Trophoblast cell (in vitro differentiated cells and primary cell): ENCODE results near the gene B3GAT1.

Experiments used
- DNase-seq, 2 donors: peaks; one replicate each; pipeline ENCODE4 v3.0.0-alpha.2; 2016
- H2AFZ ChIP-seq: 2 replicates; pipeline ENCODE4 v1.6.1; 2013; ENCODE audit warnings: low read length, moderate library complexity, mild to moderate bottlenecking; ENCODE audit not compliant: insufficient read depth, poor library complexity
- H2AK5ac ChIP-seq: 2 replicates; pipeline ENCODE4 v1.6.1; 2013; ENCODE audit warnings: mild to moderate bottlenecking, low read length
- H2BK120ac ChIP-seq: 2 replicates; pipeline ENCODE4 v1.6.1; 2013; ENCODE audit warnings: low read length, mild to moderate bottlenecking, moderate library complexity; ENCODE audit not compliant: insufficient read depth, poor library complexity
- H2BK12ac ChIP-seq: 2 replicates; pipeline ENCODE4 v1.6.1; 2013; ENCODE audit warnings: mild to moderate bottlenecking, low read length, moderate library complexity
- H2BK5ac ChIP-seq: 2 replicates; pipeline ENCODE4 v1.6.1; 2013; ENCODE audit warnings: low read length, low read depth, moderate library complexity, mild to moderate bottlenecking; ENCODE audit not compliant: poor library complexity
- H3K14ac ChIP-seq: 2 replicates; pipeline ENCODE4 v1.6.1; 2013; ENCODE audit warnings: mild to moderate bottlenecking, low read length
- H3K18ac ChIP-seq: 2 replicates; pipeline ENCODE4 v1.6.1; 2013; ENCODE audit warnings: mild to moderate bottlenecking, low read length
- H3K23ac ChIP-seq: 2 replicates; pipeline ENCODE4 v1.6.1; 2013; ENCODE audit warnings: low read length
- H3K27ac ChIP-seq: 2 replicates; pipeline ENCODE4 v1.5.1; 2013; ENCODE audit warnings: low read depth, mild to moderate bottlenecking, inconsistent platforms, low read length, moderate library complexity
- H3K27me3 ChIP-seq: 2 replicates; pipeline ENCODE4 v1.6.1; 2013; ENCODE audit warnings: inconsistent platforms, mild to moderate bottlenecking, low read length, moderate library complexity; ENCODE audit not compliant: insufficient read depth
- H3K36me3 ChIP-seq, 2 experiments: 1 replicate in 1 of 2; 2 replicates in 1 of 2; pipeline ENCODE4 v1.6.1; 2013; ENCODE audit warnings: low read length in 2 of 2, mild to moderate bottlenecking in 2 of 2, moderate library complexity in 1 of 2; ENCODE audit not compliant: insufficient read depth in 2 of 2, control insufficient read depth in 1 of 2
- H3K4ac ChIP-seq: 2 replicates; pipeline ENCODE4 v1.6.1; 2013; ENCODE audit warnings: low read depth, mild to moderate bottlenecking, low read length, moderate library complexity
- H3K4me1 ChIP-seq, 2 experiments: 1 replicate in 1 of 2; 2 replicates in 1 of 2; pipeline ENCODE4 v1.6.1; 2013; ENCODE audit warnings: low read length in 2 of 2, mild to moderate bottlenecking in 2 of 2, moderate library complexity in 1 of 2; ENCODE audit not compliant: insufficient read depth in 2 of 2, control insufficient read depth in 1 of 2
- H3K4me2 ChIP-seq: 2 replicates; pipeline ENCODE4 v1.6.1; 2013; ENCODE audit warnings: inconsistent platforms, mild to moderate bottlenecking, low read length, moderate library complexity
- H3K4me3 ChIP-seq: 2 replicates; pipeline ENCODE4 v1.5.1; 2013; ENCODE audit warnings: mild to moderate bottlenecking, low read depth, low read length, inconsistent platforms
- H3K79me1 ChIP-seq: one replicate; pipeline ENCODE4 v1.6.1; 2013; ENCODE audit warnings: low read length
- H3K79me2 ChIP-seq: 2 replicates; pipeline ENCODE4 v1.6.1; 2013; ENCODE audit warnings: low read length, mild to moderate bottlenecking; ENCODE audit not compliant: control insufficient read depth, insufficient read depth, poor library complexity
- H3K9ac ChIP-seq: 2 replicates; pipeline ENCODE4 v1.6.1; 2013; ENCODE audit warnings: mild to moderate bottlenecking, low read length
- H3K9me3 ChIP-seq: 2 replicates; pipeline ENCODE4 v1.6.1; 2013; ENCODE audit warnings: low read depth, mild to moderate bottlenecking, control low read depth, inconsistent platforms, low read length; ENCODE audit not compliant: insufficient read depth
- H4K12ac ChIP-seq: 2 replicates; pipeline ENCODE4 v1.6.1; 2013; ENCODE audit warnings: low read depth, mild to moderate bottlenecking, low read length, moderate library complexity
- H4K8ac ChIP-seq: 2 replicates; pipeline ENCODE4 v1.6.1; 2013; ENCODE audit warnings: low read depth, mild to moderate bottlenecking, low read length, moderate library complexity
- H4K91ac ChIP-seq: one replicate; pipeline ENCODE4 v1.6.1; 2013; ENCODE audit warnings: low read depth, mild to moderate bottlenecking, low read length, moderate library complexity
- WGBS: extraction: QIAGEN DNeasy Blood & Tissue Kit; methylation state at CpG from one replicate; pipeline ENCODE4 v1.1.7; 2013; ENCODE audit warnings: missing lambda C conversion rate; ENCODE audit not compliant: insufficient read length, insufficient coverage; ENCODE audit errors: extremely low coverage; 5-methylcytosine and 5-hydroxymethylcytosine counted together

The B3GAT1 gene

GRCh38 chr11:134441281-134441680, 29.2 kb upstream of the B3GAT1 start:
- H3K18ac ChIP-seq, result no peak overlapping the region
- no peak overlapping the region for H2BK120ac ChIP-seq
- no peak overlapping the region for H2BK5ac ChIP-seq
- H2BK12ac ChIP-seq, result no peak overlapping the region
- H3K79me2 ChIP-seq, result no peaks in the 10 kb centered on the region
- H3K79me1 ChIP-seq, result no peaks in the 10 kb centered on the region
- no peak for DNase-seq
- H3K27ac ChIP-seq, result no peak overlapping the region
- no peaks in the 10 kb centered on the region for H3K36me3 ChIP-seq
- no peaks in the 10 kb centered on the region for H3K27me3 ChIP-seq
- no peaks in the 10 kb centered on the region for H3K4me1 ChIP-seq
- H3K4me3 ChIP-seq, result no peak overlapping the region
- H4K12ac ChIP-seq, result no peak overlapping the region
- no peak overlapping the region for H2AK5ac ChIP-seq
- no CpG with 5 or more reads among the region's 9 CpGs for WGBS
- H3K23ac ChIP-seq, result no peak overlapping the region
- H3K14ac ChIP-seq, result no peak overlapping the region
- H3K9me3 ChIP-seq, result peaks cover 5% of the 10 kb centered on the region
- no peak overlapping the region for H2AFZ ChIP-seq
- no peak overlapping the region for H4K91ac ChIP-seq
- no peak overlapping the region for H3K4ac ChIP-seq
- H3K9ac ChIP-seq, result no peak overlapping the region
- no peak overlapping the region for H3K4me2 ChIP-seq
- H4K8ac ChIP-seq, result no peak overlapping the region

- Histone ChIP-seq H3K36me3 (no peaks in the 10 kb centered on the region), H4K8ac (no peak overlapping the region), H3K4me3 (no peak overlapping the region), H4K12ac (no peak overlapping the region), H3K4ac (no peak overlapping the region), H2BK5ac (no peak overlapping the region), H3K79me1 (no peaks in the 10 kb centered on the region), H3K4me1 (no peaks in the 10 kb centered on the region), H4K91ac (no peak overlapping the region), H3K14ac (no peak overlapping the region), H2AFZ (no peak overlapping the region), H3K27me3 (no peaks in the 10 kb centered on the region), H3K23ac (no peak overlapping the region), H3K79me2 (no peaks in the 10 kb centered on the region), H2AK5ac (no peak overlapping the region), H3K27ac (no peak overlapping the region), H2BK12ac (no peak overlapping the region), H3K18ac (no peak overlapping the region), H3K9ac (no peak overlapping the region), H2BK120ac (no peak overlapping the region), H3K4me2 (no peak overlapping the region), H3K9me3 (peaks cover 6% of the 10 kb centered on the region)
- no peak for DNase-seq
- WGBS, result no CpG with 5 or more reads among the region's 4 CpGs
These were observed 28.8 kb upstream of the B3GAT1 start for GRCh38 chr11:134440851-134441250.

GRCh38 chr11:134438542-134439537, 26.8 kb upstream of the B3GAT1 start:
- Histone ChIP-seq H4K8ac (no peak overlapping the region), H3K4me3 (no peak overlapping the region), H2BK5ac (no peak overlapping the region), H3K27me3 (no peaks in the 10 kb centered on the region), H3K4ac (no peak overlapping the region), H2AK5ac (no peak overlapping the region), H3K18ac (no peak overlapping the region), H3K23ac (no peak overlapping the region), H3K79me2 (no peaks in the 10 kb centered on the region), H2BK12ac (no peak overlapping the region), H3K9me3 (peaks cover 6% of the 10 kb centered on the region), H3K4me2 (no peak overlapping the region), H3K4me1 (no peaks in the 10 kb centered on the region), H3K14ac (no peak overlapping the region), H4K91ac (no peak overlapping the region), H2BK120ac (no peak overlapping the region), H3K27ac (no peak overlapping the region), H3K79me1 (no peaks in the 10 kb centered on the region), H2AFZ (no peak overlapping the region), H3K9ac (no peak overlapping the region), H3K36me3 (no peaks in the 10 kb centered on the region), H4K12ac (no peak overlapping the region)
- no CpG with 5 or more reads among the region's 21 CpGs for WGBS
- peak in 1 of 2 donors; percentile 4 for DNase-seq

- Histone ChIP-seq H3K4ac (no peak overlapping the region), H3K14ac (no peak overlapping the region), H3K9me3 (peaks cover 6% of the 10 kb centered on the region), H3K9ac (no peak overlapping the region), H2AFZ (no peak overlapping the region), H3K18ac (no peak overlapping the region), H3K36me3 (no peaks in the 10 kb centered on the region), H3K79me1 (no peaks in the 10 kb centered on the region), H2AK5ac (no peak overlapping the region), H2BK12ac (no peak overlapping the region), H2BK5ac (no peak overlapping the region), H2BK120ac (no peak overlapping the region), H3K27ac (no peak overlapping the region), H3K27me3 (no peaks in the 10 kb centered on the region), H4K8ac (no peak overlapping the region), H3K4me2 (no peak overlapping the region), H3K4me1 (no peaks in the 10 kb centered on the region), H3K79me2 (no peaks in the 10 kb centered on the region), H4K12ac (no peak overlapping the region), H4K91ac (no peak overlapping the region), H3K23ac (no peak overlapping the region), H3K4me3 (peak overlapping the region; percentile 58)
- DNase-seq, result no peak
- WGBS, result no CpG with 5 or more reads among the region's 9 CpGs
These were observed 25.8 kb upstream of the B3GAT1 start for GRCh38 chr11:134437821-134438220.
